Lung (tissue), 12 donors: Measurements from ENCODE around the gene PTH2R. TPM values are rescaled to one million over a fixed set of nuclear protein-coding genes. Genes with fewer than 3 reads are reported as not detected.
"Not testable (repeated sequence)": the region's sequence is repeated elsewhere in the genome, so short reads cannot be mapped to it uniquely, and the experiment has no call there.

Experiments
- ATAC-seq: fragments of 200-7000 bp; cut with Tn5 transposase; one replicate; pipeline ENCODE4 v1.9.1; 2020; ENCODE audit warnings: moderate number of reproducible peaks; ENCODE audit not compliant: insufficient read depth, low FRiP score
- DNase-seq, 3 donors: peaks; one replicate each; pipeline ENCODE4 v3.0.0-alpha.2; 2013 to 2017
- H3K27ac ChIP-seq, 2 donors: one replicate each; pipeline ENCODE4 v1.5.1; 2013; ENCODE audit warnings: mild to moderate bottlenecking in 2 of 2, moderate library complexity in 2 of 2, control low read depth in 1 of 2, inconsistent platforms in 1 of 2, low read depth in 1 of 2, low read length in 1 of 2
- H3K27me3 ChIP-seq, 3 donors: one replicate each; pipeline ENCODE4 v1.5.1; 2013; ENCODE audit warnings: low read length in 2 of 3; ENCODE audit not compliant: control insufficient read depth in 3 of 3, insufficient read depth in 3 of 3
- H3K36me3 ChIP-seq, 4 donors: one replicate each; pipeline ENCODE4 v1.5.1; 2013; ENCODE audit warnings: low read length in 4 of 4, mild to moderate bottlenecking in 1 of 4, moderate library complexity in 1 of 4; ENCODE audit not compliant: control insufficient read depth in 4 of 4, insufficient read depth in 4 of 4
- H3K4me1 ChIP-seq, 5 donors: one replicate each; pipeline ENCODE4 v1.5.1; 2013; ENCODE audit warnings: low read length in 5 of 5, mild to moderate bottlenecking in 2 of 5, moderate library complexity in 1 of 5; ENCODE audit not compliant: control insufficient read depth in 5 of 5, insufficient read depth in 5 of 5
- H3K4me3 ChIP-seq: one replicate; pipeline ENCODE4 v1.5.1; 2013; ENCODE audit warnings: mild to moderate bottlenecking, control low read depth, moderate library complexity
- H3K9ac ChIP-seq, 2 donors: one replicate each; pipeline ENCODE4 v1.5.1; 2013; ENCODE audit warnings: low read length in 2 of 2, control low read depth in 1 of 2; ENCODE audit not compliant: insufficient read depth in 1 of 2
- H3K9me3 ChIP-seq, 4 donors: one replicate each; pipeline ENCODE4 v1.5.1; 2013; ENCODE audit warnings: low read length in 3 of 4, mild to moderate bottlenecking in 1 of 4, moderate library complexity in 1 of 4; ENCODE audit not compliant: control insufficient read depth in 4 of 4, insufficient read depth in 3 of 4
- CTCF ChIP-seq: IDR thresholded peaks from 2 replicates; pipeline ENCODE4 v1.5.1; 2012; ENCODE audit warnings: mild to moderate bottlenecking; ENCODE audit errors: control extremely low read depth, extremely low read depth
- WGBS, 2 donors: extraction: QIAGEN DNeasy Blood & Tissue Kit; methylation state at CpG; one replicate each; pipeline ENCODE4 v1.1.7; 2013; 5-methylcytosine and 5-hydroxymethylcytosine counted together
- polyA plus RNA-seq, 2 donors: library from polyadenylated mRNA; stranded (reverse); fragments of 200-250 nt; gene quantifications; one replicate each; pipeline ENCODE4 v1.2.1, GENCODE V29; 2013
- total RNA-seq, 2 donors: library from RNA; depleted of rRNA in 1 of 2; stranded (reverse); fragments of >200 nt in 1 of 2; gene quantifications; one replicate each; pipeline ENCODE4 v1.2.1, GENCODE V29; 2014 to 2021
- donor health status: control.
- donor health status: control.
- donor health status: Bipolar disorder and iron deficiency.
- donor health status: healthy.
- donor health status: DM: yes; HTN: yes; CAD: no.

PTH2R gene
- total and polyA plus RNA-seq, 4 donors = 0.11 to 0.25 (median 0.13) TPM

DNA sequence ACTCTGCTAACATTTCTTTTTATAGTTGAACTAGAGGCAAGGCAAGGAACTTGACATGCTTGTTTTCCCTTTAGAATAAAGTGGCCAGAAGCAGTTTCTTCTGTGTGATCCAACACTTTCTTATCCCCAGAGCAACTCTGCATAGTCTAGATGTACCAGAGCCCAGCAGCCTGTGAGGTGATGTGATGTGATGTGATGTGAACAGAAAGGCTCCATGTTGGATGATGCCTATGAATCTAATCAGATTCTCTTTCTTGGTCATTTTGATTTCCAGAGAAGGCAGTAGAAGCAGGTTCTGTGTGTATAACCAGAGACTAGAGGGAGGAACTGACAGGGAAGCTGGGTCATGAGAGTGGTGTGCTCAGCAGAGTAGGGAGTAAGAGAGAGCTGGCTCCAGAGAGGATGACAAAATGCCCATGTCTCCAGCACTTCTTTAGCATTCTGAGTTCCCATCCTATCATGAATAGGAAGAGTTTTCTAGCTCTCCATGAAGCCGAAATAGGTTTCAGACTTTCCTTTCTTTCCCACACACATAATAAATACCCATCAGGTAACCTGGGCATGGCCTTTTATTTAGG is 31.0 kb upstream of the PTH2R start:
- Histone ChIP-seq H3K27ac (no peak overlapping the region), H3K4me3 (no peak overlapping the region), H3K9me3 (peaks cover 0 to 1% (median 0%) of the 10 kb centered on the region in 4 donors), H3K9ac (no peak overlapping the region), H3K27me3 (no peaks in the 10 kb centered on the region), H3K36me3 (no peaks in the 10 kb centered on the region), H3K4me1 (no peaks in the 10 kb centered on the region)
- ATAC-seq (no peak), DNase-seq (no peak)
- WGBS, 2 donors = 76 to 97% methylated on average over 1 of the region's 1 CpG
- TF ChIP-seq CTCF = no peak

GRCh38 chr2:208377344-208377860 is 29.2 kb upstream of the PTH2R start:
- H3K9me3 ChIP-seq, H3K4me1 ChIP-seq, DNase-seq, H3K27ac ChIP-seq, H3K27me3 ChIP-seq, H3K4me3 ChIP-seq, H3K9ac ChIP-seq, ATAC-seq, H3K36me3 ChIP-seq: not testable (repeated sequence)
- WGBS, 2 donors = 83 to 88% methylated on average over 11 to 39 of the region's 40 CpGs

DNA sequence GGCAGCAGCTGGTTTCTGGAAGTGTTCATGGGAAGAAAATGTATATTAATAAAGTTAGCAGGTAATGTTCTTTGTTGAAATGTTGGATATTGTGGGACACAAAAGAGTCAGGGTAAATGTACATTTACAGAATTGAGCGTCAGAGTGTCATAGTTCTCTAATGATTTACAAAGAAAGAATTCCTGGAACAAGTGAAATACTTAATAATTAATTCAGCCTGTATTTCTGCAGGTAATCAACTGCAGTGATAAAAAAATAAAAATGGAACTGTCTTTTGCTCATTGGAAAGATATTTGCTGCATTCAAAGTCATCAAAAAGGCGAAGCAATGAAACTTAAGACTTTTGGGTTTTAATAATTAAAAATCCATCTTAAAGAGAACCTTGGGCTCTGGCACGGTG is 27.4 kb upstream of the PTH2R start:
- no peak for ATAC-seq

DNA sequence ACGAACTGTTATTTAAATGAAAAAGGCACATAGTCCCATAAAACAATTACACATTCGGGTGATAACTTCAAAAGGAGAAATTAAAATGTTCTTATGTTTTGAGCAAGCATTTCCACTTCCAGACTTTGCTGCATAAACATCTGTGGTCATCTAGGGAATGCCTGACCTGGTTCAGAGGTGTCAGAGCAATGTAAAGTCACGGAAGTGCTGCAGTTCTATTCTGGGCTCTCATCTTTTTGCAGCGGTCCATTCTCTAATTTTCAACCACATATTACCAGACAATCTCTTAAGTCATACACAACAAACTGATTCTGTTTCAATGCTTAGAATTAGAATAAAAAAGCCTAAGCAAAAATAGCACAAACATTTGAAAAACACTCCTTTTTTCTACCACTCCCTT is 22.0 kb upstream of the PTH2R start:
- Histone ChIP-seq H3K9me3 (peaks cover 0 to 3% (median 0%) of the 10 kb centered on the region in 4 donors), H3K27ac (no peak overlapping the region), H3K9ac (no peak overlapping the region), H3K4me3 (no peak overlapping the region), H3K4me1 (no peaks in the 10 kb centered on the region), H3K36me3 (no peaks in the 10 kb centered on the region), H3K27me3 (no peaks in the 10 kb centered on the region)
- no peak for TF ChIP-seq CTCF
- ATAC-seq (no peak), DNase-seq (no peak)
- 73 to 85% methylated on average over 4 of the region's 4 CpGs for WGBS, 2 donors

More for the DNA sequence above, 27.4 kb upstream of the PTH2R start:
- Histone ChIP-seq H3K27ac (no peak overlapping the region), H3K4me1 (no peaks in the 10 kb centered on the region), H3K36me3 (no peaks in the 10 kb centered on the region), H3K4me3 (no peak overlapping the region), H3K9me3 (peaks cover 0 to 3% (median 0%) of the 10 kb centered on the region in 4 donors), H3K9ac (no peak overlapping the region), H3K27me3 (no peaks in the 10 kb centered on the region)
- no peak for TF ChIP-seq CTCF
- no peak for DNase-seq
- 88 to 94% methylated on average over 3 of the region's 3 CpGs for WGBS, 2 donors
